GM12892 (cell line): ENCODE measurements around the gene PTRH1.

Source experiments
- POLR2A ChIP-seq: IDR thresholded peaks from 2 replicates; pipeline ENCODE4 v1.6.1; 2011; ENCODE audit warnings: low read depth, low read length, control low read depth
- POLR2AphosphoS5 ChIP-seq: IDR thresholded peaks from 2 replicates; pipeline ENCODE4 v1.6.1; 2011; ENCODE audit warnings: low read depth, low read length, control low read depth
- TAF1 ChIP-seq: IDR thresholded peaks from 2 replicates; pipeline ENCODE4 v1.6.1; 2011; ENCODE audit warnings: low read depth, mild to moderate bottlenecking, control low read depth, low read length, borderline replicate concordance

GRCh38 chr9:127721391-127721821, 5.9 kb upstream of the PTRH1 start:
- TF ChIP-seq TAF1 (no peak), POLR2AphosphoS5 (no peak), POLR2A (no peak)
